HG02943 (cell line): ENCODE results near the gene ARHGAP10.

Source experiments
- ATAC-seq: cut with Tn5 transposase; IDR thresholded peaks from one replicate; pipeline ENCODE4 v1.9.1; 2021; ENCODE audit warnings: mild to moderate bottlenecking, low read depth, moderate library complexity; ENCODE audit not compliant: unreplicated experiment

Gene ARHGAP10

GRCh38 chr4:147941373-147941772, 209.5 kb downstream of the ARHGAP10 start:
- no peak for ATAC-seq

- peak; percentile 38 for ATAC-seq
Measured at GRCh38 chr4:147942729-147943128, 210.8 kb downstream of the ARHGAP10 start.

GRCh38 chr4:147943159-147943638, 211.3 kb downstream of the ARHGAP10 start:
- ATAC-seq: peak; percentile 91

GRCh38 chr4:147944249-147944648, 212.4 kb downstream of the ARHGAP10 start:
- no peak for ATAC-seq

GRCh38 chr4:147944670-147945260, 212.9 kb downstream of the ARHGAP10 start:
- no peak for ATAC-seq

GRCh38 chr4:147948336-147948735, 216.4 kb downstream of the ARHGAP10 start:
- ATAC-seq: no peak

- ATAC-seq: no peak
Measured at GRCh38 chr4:147950261-147950660, 218.4 kb downstream of the ARHGAP10 start.

- ATAC-seq: no peak
Measured at GRCh38 chr4:147950841-147951240, 219.0 kb downstream of the ARHGAP10 start.

- ATAC-seq: no peak
Measured at GRCh38 chr4:147954850-147955249, 223.0 kb downstream of the ARHGAP10 start.

- no peak for ATAC-seq
Measured at GRCh38 chr4:147955827-147956558, 224.1 kb downstream of the ARHGAP10 start.

- ATAC-seq: no peak
Measured at GRCh38 chr4:147957446-147957845, 225.6 kb downstream of the ARHGAP10 start.

GRCh38 chr4:147958057-147958456, 226.2 kb downstream of the ARHGAP10 start:
- ATAC-seq: no peak

GRCh38 chr4:147958489-147959065, 226.7 kb downstream of the ARHGAP10 start:
- ATAC-seq: no peak

- peak; percentile 93 for ATAC-seq
Measured at GRCh38 chr4:147960971-147961370, 229.1 kb downstream of the ARHGAP10 start.

- ATAC-seq: no peak
Measured at GRCh38 chr4:147963839-147964238, 232.0 kb downstream of the ARHGAP10 start.

GRCh38 chr4:147964266-147964880, 232.5 kb downstream of the ARHGAP10 start:
- no peak for ATAC-seq

- no peak for ATAC-seq
Measured at GRCh38 chr4:147965056-147965455, 233.2 kb downstream of the ARHGAP10 start.

- no peak for ATAC-seq
Measured at GRCh38 chr4:147965873-147966272, 234.0 kb downstream of the ARHGAP10 start.

GRCh38 chr4:147968641-147969040, 236.8 kb downstream of the ARHGAP10 start:
- ATAC-seq: no peak

GRCh38 chr4:147969573-147970385, 237.9 kb downstream of the ARHGAP10 start:
- ATAC-seq: no peak
